Naive thymus-derived CD4-positive, alpha-beta T cell (primary cell): ENCODE data around the gene APOC1. TPM values are rescaled to one million over a fixed set of nuclear protein-coding genes. Genes with fewer than 3 reads are reported as not detected.
"Not testable (repeated sequence)": the region's sequence is repeated elsewhere in the genome, so short reads cannot be mapped to it uniquely, and the experiment has no call there.

Source experiments
- ATAC-seq: fragments of 150-1000 bp; cut with Tn5 transposase; 2 replicates; pipeline ENCODE4 v1.10.0; 2021; ENCODE audit warnings: mild to moderate bottlenecking, moderate library complexity
- CTCF ChIA-PET: fragments of 350-600 bp; sonication (Branson Sonifier 250); formaldehyde crosslinking; loops from one replicate; lab custom pipeline; 2021; ENCODE audit warnings: antibody characterized with exemption; lab: Charles Lee
- POLR2A ChIA-PET: fragments of 350-600 bp; sonication (Branson Sonifier 250); formaldehyde crosslinking; loops from one replicate; lab custom pipeline; 2021; ENCODE audit warnings: antibody characterized with exemption, inconsistent platforms; lab: Charles Lee
- DNase-seq, 9 donors: peaks; one replicate each; pipeline versions ENCODE4 v3.0.0 to v3.0.0-alpha.2; 2020 to 2022; ENCODE audit warnings: mixed read lengths in 1 of 9
- H3K27ac ChIP-seq: one replicate; pipeline ENCODE4 v1.7.0; 2013; ENCODE audit warnings: mild to moderate bottlenecking, low read depth, low read length, moderate library complexity
- H3K27me3 ChIP-seq, 2 donors: one replicate each; pipeline ENCODE4 v1.7.0; 2013; ENCODE audit warnings: low read length in 2 of 2, mild to moderate bottlenecking in 2 of 2, moderate library complexity in 2 of 2; ENCODE audit not compliant: control insufficient read depth in 2 of 2, insufficient read depth in 2 of 2
- H3K36me3 ChIP-seq, 3 experiments: 1 replicate in 2 of 3; 2 replicates in 1 of 3; pipeline ENCODE4 v1.7.0; 2013; ENCODE audit warnings: low read length in 3 of 3, mild to moderate bottlenecking in 3 of 3, moderate library complexity in 1 of 3; ENCODE audit not compliant: insufficient read depth in 3 of 3, control insufficient read depth in 2 of 3
- H3K4me1 ChIP-seq, 2 donors: one replicate each; pipeline ENCODE4 v1.7.0; 2013; ENCODE audit warnings: low read length in 2 of 2, mild to moderate bottlenecking in 2 of 2, moderate library complexity in 1 of 2; ENCODE audit not compliant: control insufficient read depth in 2 of 2, insufficient read depth in 2 of 2
- H3K4me3 ChIP-seq: 2 replicates; pipeline ENCODE4 v1.7.0; 2013; ENCODE audit warnings: mild to moderate bottlenecking, low read length
- H3K9me3 ChIP-seq, 3 experiments: 1 replicate in 2 of 3; 2 replicates in 1 of 3; pipeline ENCODE4 v1.7.0; 2013; ENCODE audit warnings: low read length in 3 of 3; ENCODE audit not compliant: control insufficient read depth in 2 of 3
- H3K27ac Mint-ChIP-seq, 9 donors: one replicate each; pipeline ENCODE4 v1.8.0; 2020 to 2022; ENCODE audit warnings: mixed read lengths in 9 of 9, mild to moderate bottlenecking in 8 of 9, moderate library complexity in 5 of 9, inconsistent platforms in 2 of 9
- H3K27me3 Mint-ChIP-seq, 5 donors: one replicate each; pipeline ENCODE4 v1.8.0; 2021 to 2022; ENCODE audit warnings: mixed read lengths in 5 of 5, mild to moderate bottlenecking in 1 of 5
- H3K36me3 Mint-ChIP-seq, 5 donors: one replicate each; pipeline ENCODE4 v1.8.0; 2020 to 2022; ENCODE audit warnings: mixed read lengths in 5 of 5, mild to moderate bottlenecking in 3 of 5, inconsistent platforms in 1 of 5
- H3K4me1 Mint-ChIP-seq, 7 donors: one replicate each; pipeline ENCODE4 v1.8.0; 2020 to 2022; ENCODE audit warnings: mixed read lengths in 7 of 7, mild to moderate bottlenecking in 3 of 7, inconsistent platforms in 1 of 7
- H3K4me3 Mint-ChIP-seq, 10 donors: one replicate each; pipeline ENCODE4 v1.8.0; 2020 to 2022; ENCODE audit warnings: mild to moderate bottlenecking in 10 of 10, mixed read lengths in 10 of 10, moderate library complexity in 6 of 10, inconsistent platforms in 2 of 10
- H3K9me3 Mint-ChIP-seq, 11 donors: one replicate each; pipeline ENCODE4 v1.8.0; 2020 to 2022; ENCODE audit warnings: mixed read lengths in 11 of 11, mild to moderate bottlenecking in 4 of 11, inconsistent platforms in 1 of 11, moderate library complexity in 1 of 11
- intact Hi-C, 2 donors: fragments of 100-400 bp; cut with micrococcal nuclease; formaldehyde crosslinking; loops; one replicate each; pipeline ENCODE4 v1.15.1; 2023
- polyA plus RNA-seq, 2 donors: library from polyadenylated mRNA; unstranded; fragments of 300-500 nt; fragmentation: Illumina TruSeq; gene quantifications; one replicate each; pipeline ENCODE4 v1.2.3, GENCODE V29; 2021
- total RNA-seq, 6 experiments: library from RNA in 5 of 6; stranded (reverse) in 5 of 6; gene quantifications; 1 replicate in 5 of 6; 2 replicates in 1 of 6; pipeline ENCODE4 v1.2.3 and lab custom pipeline; 2021 to 2026

Gene APOC1
- total RNA-seq, result 1 to 10 TPM in 2 of 5 experiments, not detected in 3; 1.7 to 5.2 TPM
- not detected for polyA plus RNA-seq
- total RNA-seq (lab: John Stamatoyannopoulos, UW), result not detected

- H3K4me3 ChIP-seq, result peak within 1 kb of the TSS; percentile 44
- POLR2A ChIA-PET, result not testable (repeated sequence)
- CTCF ChIA-PET, result interaction anchor here (0.7 kb wide), 1 partner anchor 264 kb away, joined by 3 read pairs; the partner anchor contains the start of gene BLOC1S3
These were observed at the start of gene APOC1 for GRCh38 chr19:44914433-44915206. Gene APOC1, plus strand, starts transcription at chr19:44914608. Its CDS starts 284 bp downstream, at chr19:44914892.

GRCh38 chr19:44865196-44865767 lies 49.1 kb upstream of the APOC1 start:
- intact Hi-C loops, result no loop called here
- ATAC-seq (no peak), DNase-seq (no peak)
- no peaks in the 10 kb centered on the region for H3K27me3 Mint-ChIP-seq
- no peaks in the 10 kb centered on the region for H3K9me3 ChIP-seq
- H3K4me1 ChIP-seq, result no peaks in the 10 kb centered on the region
- peaks cover 0 to 10% (median 0%) of the 10 kb centered on the region in 7 donors for H3K4me1 Mint-ChIP-seq
- H3K4me3 Mint-ChIP-seq, result no peak overlapping the region
- no peak overlapping the region for H3K27ac ChIP-seq
- no peaks in the 10 kb centered on the region for H3K36me3 ChIP-seq
- ChIA-PET POLR2A (no interaction called here), CTCF (no interaction called here)
- no peaks in the 10 kb centered on the region for H3K9me3 Mint-ChIP-seq
- H3K27me3 ChIP-seq, result no peaks in the 10 kb centered on the region
- H3K27ac Mint-ChIP-seq, result no peak overlapping the region
- H3K36me3 Mint-ChIP-seq, result no peaks in the 10 kb centered on the region
- H3K4me3 ChIP-seq, result no peak overlapping the region

More at GRCh38 chr19:44914433-44915206, at the start of gene APOC1:
- Mint-ChIP-seq H3K4me1 (peaks cover 4 to 19% (median 7%) of the 10 kb centered on the region in 7 donors), H3K4me3 (peak within 1 kb of the TSS; percentile 80 to 91 (median 88)), H3K27me3 (peaks cover 23 to 32% (median 26%) of the 10 kb centered on the region in 5 donors), H3K27ac (peak within 1 kb of the TSS in 6 of 9 donors; percentile 25 to 86 (median 50))
- not testable (repeated sequence) for H3K4me1 ChIP-seq, H3K36me3 Mint-ChIP-seq, H3K9me3 Mint-ChIP-seq, H3K9me3 ChIP-seq, H3K27me3 ChIP-seq, H3K36me3 ChIP-seq
- DNase-seq (peak; percentile 49 to 78 (median 68)), ATAC-seq (peak; percentile 95)
- H3K27ac ChIP-seq, result peak within 1 kb of the TSS; percentile 55
- intact Hi-C loops, result loop anchor here (1.0 to 2.0 kb wide), 2 partner anchors 24 to 40 kb away; partner anchors contain the start of gene CLPTM1 (in 1 of the 2)

GRCh38 chr19:44866664-44867063 lies 47.7 kb upstream of the APOC1 start:
- no peaks in the 10 kb centered on the region for H3K9me3 Mint-ChIP-seq
- H3K9me3 ChIP-seq, result no peaks in the 10 kb centered on the region
- no peak overlapping the region for H3K4me3 ChIP-seq
- intact Hi-C loops, result no loop called here
- no peak overlapping the region for H3K4me3 Mint-ChIP-seq
- peak overlapping the region in 1 of 9 donors; percentile 51 for H3K27ac Mint-ChIP-seq
- DNase-seq, result no peak
- H3K27me3 Mint-ChIP-seq, result no peaks in the 10 kb centered on the region
- H3K36me3 Mint-ChIP-seq, result no peaks in the 10 kb centered on the region
- H3K36me3 ChIP-seq, result no peaks in the 10 kb centered on the region
- POLR2A ChIA-PET, result interaction anchor here (0.7 kb wide), 1 partner anchor 50 kb away, joined by 3 read pairs; no protein-coding TSS in a partner anchor
- no peak overlapping the region for H3K27ac ChIP-seq
- CTCF ChIA-PET, result no interaction called here
- H3K4me1 ChIP-seq, result no peaks in the 10 kb centered on the region
- H3K4me1 Mint-ChIP-seq, result peaks cover 0 to 10% (median 0%) of the 10 kb centered on the region in 7 donors
- no peak for ATAC-seq
- no peaks in the 10 kb centered on the region for H3K27me3 ChIP-seq

- Histone ChIP-seq H3K4me3 (no peak overlapping the region), H3K9me3 (no peaks in the 10 kb centered on the region), H3K4me1 (no peaks in the 10 kb centered on the region), H3K27ac (no peak overlapping the region), H3K27me3 (no peaks in the 10 kb centered on the region), H3K36me3 (no peaks in the 10 kb centered on the region)
- ATAC-seq (no peak), DNase-seq (no peak)
- Mint-ChIP-seq H3K27me3 (no peaks in the 10 kb centered on the region), H3K27ac (no peak overlapping the region), H3K4me1 (peaks cover 0 to 11% (median 0%) of the 10 kb centered on the region in 7 donors), H3K9me3 (no peaks in the 10 kb centered on the region), H3K4me3 (no peak overlapping the region), H3K36me3 (no peaks in the 10 kb centered on the region)
- ChIA-PET CTCF (no interaction called here), POLR2A (interaction anchor here (0.7 kb wide), 1 partner anchor 49 kb away, joined by 3 read pairs; no protein-coding TSS in a partner anchor)
- intact Hi-C loops, result no loop called here
These were observed 46.8 kb upstream of the APOC1 start for GRCh38 chr19:44867578-44867977.

GRCh38 chr19:44869733-44870470 lies 44.5 kb upstream of the APOC1 start:
- H3K4me1 ChIP-seq, result no peaks in the 10 kb centered on the region
- ChIA-PET CTCF (no interaction called here), POLR2A (no interaction called here)
- H3K36me3 ChIP-seq, result no peaks in the 10 kb centered on the region
- no peaks in the 10 kb centered on the region for H3K9me3 Mint-ChIP-seq
- ATAC-seq (peak; percentile 60), DNase-seq (no peak)
- H3K27ac ChIP-seq, result no peak overlapping the region
- no peaks in the 10 kb centered on the region for H3K27me3 Mint-ChIP-seq
- intact Hi-C loops, result no loop called here
- no peaks in the 10 kb centered on the region for H3K27me3 ChIP-seq
- no peaks in the 10 kb centered on the region for H3K36me3 Mint-ChIP-seq
- H3K27ac Mint-ChIP-seq, result no peak overlapping the region
- H3K4me1 Mint-ChIP-seq, result peaks cover 0 to 11% (median 0%) of the 10 kb centered on the region in 7 donors
- no peaks in the 10 kb centered on the region for H3K9me3 ChIP-seq
- no peak overlapping the region for H3K4me3 Mint-ChIP-seq
- H3K4me3 ChIP-seq, result no peak overlapping the region

GRCh38 chr19:44871809-44872208 lies 42.6 kb upstream of the APOC1 start:
- DNase-seq (no peak), ATAC-seq (no peak)
- no peaks in the 10 kb centered on the region for H3K9me3 Mint-ChIP-seq
- Histone ChIP-seq H3K27ac (no peak overlapping the region), H3K4me1 (no peaks in the 10 kb centered on the region), H3K9me3 (no peaks in the 10 kb centered on the region), H3K4me3 (no peak overlapping the region), H3K27me3 (no peaks in the 10 kb centered on the region), H3K36me3 (no peaks in the 10 kb centered on the region)
- H3K4me1 Mint-ChIP-seq, result peaks cover 0 to 11% (median 2%) of the 10 kb centered on the region in 7 donors
- H3K4me3 Mint-ChIP-seq, result no peak overlapping the region
- ChIA-PET POLR2A (no interaction called here), CTCF (interaction anchor here (1.4 kb wide), 1 partner anchor 12 kb away, joined by 5 read pairs; no protein-coding TSS in a partner anchor)
- intact Hi-C loops, result no loop called here
- no peaks in the 10 kb centered on the region for H3K36me3 Mint-ChIP-seq
- no peaks in the 10 kb centered on the region for H3K27me3 Mint-ChIP-seq
- no peak overlapping the region for H3K27ac Mint-ChIP-seq
